ENCODE results near the gene PEX26.
"Not testable (repeated sequence)": the region's sequence is repeated elsewhere in the genome, so short reads cannot be mapped to it uniquely, and the experiment has no call there.

Gene PEX26

DNA sequence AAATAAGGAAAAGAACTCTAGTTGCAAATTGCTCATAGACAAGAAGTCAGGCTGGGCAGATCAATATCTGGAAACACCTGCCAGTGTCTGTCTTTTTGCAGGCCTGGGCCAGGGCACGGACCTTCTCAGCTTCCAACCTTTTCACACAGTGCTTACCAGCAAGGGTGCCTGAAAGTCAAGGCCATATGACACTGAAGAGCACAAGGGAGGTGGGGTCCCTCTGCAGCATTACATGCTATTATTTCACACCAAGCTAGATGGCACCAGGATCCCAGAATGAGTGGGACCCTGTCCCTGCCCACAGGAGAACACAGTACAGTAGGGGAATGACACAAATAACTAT, 5.9 kb upstream of the PEX26 start:
- DNase-seq, result no peak

DNA sequence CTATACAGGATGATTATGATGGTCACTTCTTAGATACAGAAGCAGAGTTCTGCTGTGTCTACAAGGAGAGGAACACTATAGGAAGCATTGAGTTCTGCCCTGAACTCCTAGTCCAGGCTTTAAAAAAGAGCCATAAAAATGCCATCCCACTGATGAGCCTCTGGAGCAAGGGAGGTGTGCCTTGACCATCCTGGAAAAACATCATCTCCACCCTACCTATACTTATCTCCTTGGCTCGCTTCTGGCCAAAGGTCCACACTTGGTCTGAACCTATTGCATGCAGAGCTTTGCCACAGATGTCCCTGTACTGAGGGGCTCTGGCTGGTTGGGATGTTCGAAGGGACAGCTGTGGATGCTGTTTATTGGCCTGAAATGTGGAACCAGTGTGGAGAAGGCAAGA, 4.3 kb upstream of the PEX26 start:
- no peak for DNase-seq

DNA sequence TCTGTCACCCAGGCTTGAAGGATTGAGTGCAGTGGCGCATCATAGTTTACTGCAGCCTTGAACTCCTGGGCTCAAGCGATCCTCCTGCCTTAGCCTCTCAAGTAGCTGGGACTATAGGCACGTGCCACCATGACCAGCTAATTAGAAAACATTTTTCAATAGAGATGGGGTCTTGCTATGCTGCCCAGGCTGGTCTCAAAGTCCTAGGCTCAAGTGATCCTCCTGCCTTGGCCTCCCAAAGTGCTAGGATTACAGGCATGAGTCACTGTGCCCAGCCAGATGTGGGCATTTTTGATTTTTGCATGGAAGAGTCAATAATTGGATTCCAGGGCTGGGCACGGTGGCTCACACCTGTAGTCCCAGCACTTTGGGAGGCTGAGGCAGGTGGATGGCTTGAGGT, 3.9 kb upstream of the PEX26 start:
- DNase-seq, result not testable (repeated sequence)

- DNase-seq, result no peak
Observed at GRCh38 chr22:18075101-18075719, 2.6 kb upstream of the PEX26 start.

DNA sequence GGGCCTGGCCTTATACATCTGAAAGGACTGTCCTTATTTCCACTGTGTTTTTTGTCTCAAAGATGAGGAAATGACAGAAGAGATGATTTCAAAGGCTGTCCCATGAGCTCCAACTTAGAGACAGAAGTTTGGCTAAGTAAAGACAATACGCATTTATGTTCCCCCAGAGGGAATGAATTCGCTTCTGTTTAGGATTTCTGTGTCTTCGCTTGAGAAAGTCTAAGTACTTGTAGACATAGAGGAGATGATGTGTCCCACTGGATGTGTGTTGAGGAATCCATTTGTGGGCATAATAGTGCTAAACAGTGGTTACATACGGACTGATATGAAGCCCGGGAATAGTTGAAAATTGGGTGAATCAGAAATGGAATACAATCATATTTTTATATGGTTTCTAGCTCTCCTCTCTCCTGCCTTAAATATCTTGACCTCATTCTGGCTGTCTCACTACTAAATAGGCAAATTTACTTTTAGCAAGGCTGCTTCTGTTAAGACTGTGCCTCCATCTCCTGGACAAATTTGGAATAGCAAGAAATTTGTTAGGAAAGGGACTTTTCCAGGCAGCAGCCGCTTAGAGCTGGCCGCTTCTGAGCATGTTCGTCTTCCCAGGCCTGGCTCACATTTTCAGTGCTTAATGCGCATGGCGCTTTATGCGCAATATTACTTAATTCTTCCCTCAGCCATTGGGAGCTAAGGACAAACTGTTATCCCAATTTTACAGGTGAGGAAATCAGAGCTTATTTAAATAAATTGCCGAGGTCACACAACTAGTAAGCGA, 1.9 kb upstream of the PEX26 start:
- peak; percentile 45 to 82 for DNase-seq

DNA sequence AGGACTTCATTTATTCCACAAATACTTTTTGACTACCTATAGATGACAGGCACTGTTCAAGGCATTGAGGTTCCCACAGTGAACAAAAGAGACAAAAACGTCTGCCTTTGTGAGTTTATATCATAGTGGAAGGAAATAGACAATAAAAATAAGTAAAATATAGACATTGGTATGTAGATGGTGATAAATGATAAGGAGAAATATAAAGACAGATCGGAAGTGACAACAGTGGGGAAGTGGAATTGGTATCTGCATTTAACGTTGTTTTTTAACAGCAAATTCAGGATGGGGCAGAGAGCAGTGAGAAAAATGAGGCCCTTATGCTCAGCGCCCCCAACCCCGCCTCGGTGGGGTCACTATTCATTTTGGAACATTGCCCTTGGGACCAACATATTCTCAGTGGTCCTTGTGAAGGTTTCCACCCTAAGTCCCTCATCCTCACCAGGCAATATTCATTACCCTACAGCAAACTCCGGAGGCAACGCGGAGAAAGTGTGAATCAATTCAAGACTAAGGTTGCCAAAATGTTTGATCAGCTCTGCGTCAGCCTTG, 627 bp upstream of the PEX26 start:
- DNase-seq, result peak in 1 of 2 donors; percentile 7

DNA sequence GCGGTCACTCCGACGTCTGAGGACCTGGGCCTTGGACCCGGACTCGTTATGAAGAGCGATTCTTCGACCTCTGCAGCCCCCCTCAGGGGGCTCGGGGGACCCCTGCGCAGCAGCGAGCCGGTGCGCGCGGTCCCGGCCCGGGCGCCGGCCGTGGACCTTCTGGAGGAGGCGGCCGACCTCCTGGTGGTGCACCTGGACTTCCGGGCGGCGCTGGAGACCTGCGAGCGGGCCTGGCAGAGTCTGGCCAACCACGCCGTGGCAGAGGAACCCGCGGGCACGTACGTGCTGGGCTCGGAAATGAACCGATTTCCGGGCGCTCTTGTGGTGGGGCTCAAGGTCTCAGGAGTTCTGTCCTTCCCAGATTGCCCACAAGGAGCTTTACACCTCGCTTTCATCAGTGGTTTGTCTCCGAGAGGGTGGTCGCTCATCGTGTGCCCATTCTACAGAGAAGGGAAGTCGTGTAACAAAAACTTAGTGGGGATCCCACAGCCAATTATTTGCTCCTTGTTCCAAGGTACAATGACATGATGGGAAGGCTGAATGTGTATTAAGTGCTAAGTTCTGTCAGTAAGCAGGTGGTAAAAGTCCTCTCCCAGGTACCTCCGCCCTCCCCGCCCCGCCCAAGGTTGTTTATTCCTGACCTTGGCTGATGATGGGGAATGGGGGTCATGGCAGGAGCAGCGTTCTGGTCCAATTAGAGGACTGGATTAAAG, 695 bp downstream of the PEX26 start:
- DNase-seq, result peak; percentile 16 to 58

DNA sequence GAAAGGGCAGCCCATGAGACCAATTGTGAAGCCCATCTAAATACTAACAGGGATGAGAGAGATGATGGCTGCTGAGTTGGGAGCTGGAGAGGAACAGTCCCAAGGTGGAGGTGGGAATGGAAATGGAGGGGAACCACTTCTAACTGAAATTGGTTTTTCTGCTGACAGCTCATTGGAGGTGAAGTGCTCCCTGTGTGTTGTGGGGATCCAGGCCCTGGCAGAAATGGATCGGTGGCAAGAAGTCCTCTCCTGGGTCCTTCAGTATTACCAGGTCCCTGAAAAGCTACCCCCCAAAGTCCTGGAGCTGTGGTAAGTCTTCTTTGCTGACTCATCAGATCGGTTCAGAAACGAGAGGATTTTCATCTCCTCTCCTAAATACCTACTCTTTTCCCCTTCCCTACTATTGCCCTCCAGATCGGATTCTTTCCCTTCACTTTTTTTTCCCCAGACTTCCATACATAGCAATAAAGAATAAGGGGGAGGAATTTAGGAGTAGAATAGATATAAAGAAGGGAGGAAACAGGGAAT, 2.0 kb downstream of the PEX26 start:
- DNase-seq, result no peak

DNA sequence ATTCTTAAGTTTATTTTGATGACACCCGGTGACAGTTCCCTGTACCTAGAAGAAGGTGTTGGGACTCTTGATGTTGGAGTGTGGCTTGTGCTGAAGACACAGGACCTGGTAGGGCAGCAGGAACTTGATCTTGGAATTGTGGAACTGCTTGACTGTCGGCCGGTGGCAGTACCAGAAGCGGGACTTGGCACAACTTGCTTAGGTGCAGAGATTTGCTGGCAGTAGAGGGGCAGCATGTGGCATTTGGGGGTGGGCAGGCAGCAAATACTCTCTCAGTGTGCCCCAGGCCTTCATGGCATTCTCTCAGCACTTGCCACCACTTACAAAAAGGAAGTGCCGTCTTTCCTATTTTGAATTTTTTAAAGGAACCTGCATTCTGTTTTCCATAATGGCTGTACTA, 3.6 kb downstream of the PEX26 start:
- no peak for DNase-seq

- no peak for DNase-seq
Observed at GRCh38 chr22:18082467-18082866, 4.7 kb downstream of the PEX26 start.

DNA sequence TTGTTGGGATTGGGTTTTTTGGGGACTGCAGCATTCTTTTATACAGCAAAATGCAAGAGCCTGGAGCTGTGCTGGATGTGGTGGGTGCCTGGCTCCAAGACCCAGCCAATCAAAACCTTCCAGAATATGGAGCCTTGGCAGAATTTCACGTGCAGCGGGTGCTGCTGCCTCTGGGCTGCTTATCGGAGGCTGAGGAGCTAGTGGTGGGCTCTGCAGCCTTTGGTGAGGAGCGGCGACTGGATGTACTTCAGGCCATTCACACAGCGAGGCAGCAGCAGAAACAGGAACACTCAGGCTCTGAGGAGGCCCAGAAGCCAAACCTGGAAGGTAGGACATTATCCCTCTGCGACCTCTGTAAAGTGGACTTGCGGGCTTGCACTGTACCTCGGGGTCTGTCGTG, 5.6 kb downstream of the PEX26 start:
- DNase-seq, result no peak

DNA sequence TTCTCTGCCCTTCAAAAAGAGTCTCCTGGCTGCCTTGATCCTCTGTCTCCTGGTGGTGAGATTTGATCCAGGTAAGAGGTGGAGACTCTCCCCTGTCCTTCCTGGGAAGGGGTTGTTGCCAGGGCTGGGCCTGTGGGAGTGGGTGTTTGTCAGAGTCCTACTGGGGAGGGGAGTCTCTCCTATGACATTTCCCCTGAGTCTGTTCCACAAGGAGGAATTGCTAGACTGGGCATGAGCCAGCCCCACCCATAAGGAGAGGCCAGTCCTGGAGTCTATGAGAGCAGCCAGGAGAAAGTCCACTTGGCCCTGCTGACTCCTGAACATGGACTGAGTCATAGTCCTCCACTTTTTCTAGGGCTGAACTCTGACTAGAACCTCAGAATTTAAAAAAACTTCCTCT, 7.4 kb downstream of the PEX26 start:
- no peak for DNase-seq

DNA sequence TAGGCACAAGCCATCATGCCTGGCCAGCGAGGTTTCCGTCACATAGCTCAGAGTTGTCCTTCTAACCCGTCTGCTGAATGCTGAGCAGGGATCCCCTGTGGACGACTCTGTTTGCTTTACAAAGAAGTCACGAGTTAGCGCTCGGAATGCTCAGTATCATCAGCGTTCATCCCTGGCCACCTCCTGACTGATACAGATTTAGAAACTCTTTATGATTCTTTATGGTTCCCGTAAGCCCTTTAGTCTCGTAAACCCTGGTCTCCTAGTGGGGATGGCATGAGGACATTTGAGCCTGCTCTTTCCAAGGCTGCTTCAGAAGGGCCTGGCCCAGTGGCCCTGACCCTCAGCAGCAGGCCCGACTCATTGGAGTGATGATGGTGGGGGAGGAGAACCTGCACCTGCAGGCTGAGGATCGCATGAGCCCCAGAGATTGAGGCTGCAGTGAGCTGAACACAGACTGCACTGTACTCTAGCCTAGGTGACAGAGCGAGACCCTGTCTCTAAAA, 9.6 kb downstream of the PEX26 start:
- no peak for DNase-seq

GRCh38 chr22:18088825-18089568, 11.2 kb downstream of the PEX26 start:
- DNase-seq, result no peak

DNA sequence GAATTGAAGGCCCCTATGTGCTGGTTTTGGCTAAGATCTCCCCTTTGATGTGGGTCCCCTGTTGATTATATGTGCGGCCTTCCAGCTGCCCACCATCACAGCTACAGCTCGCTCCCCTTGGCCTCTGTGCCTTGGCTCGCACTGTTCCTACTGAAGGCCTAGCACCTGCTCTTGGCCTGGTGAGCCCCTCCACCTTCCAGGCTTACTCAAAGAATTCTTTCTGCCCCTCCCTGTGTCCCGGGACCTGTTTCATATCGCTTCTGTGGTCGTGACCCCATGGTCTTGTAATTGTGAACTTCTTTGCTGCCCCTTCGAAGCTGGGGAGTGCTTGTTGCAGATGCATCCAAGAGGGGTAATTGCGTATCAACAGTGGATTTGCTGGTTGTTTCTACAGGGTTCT, 12.5 kb downstream of the PEX26 start:
- no peak for DNase-seq

DNA sequence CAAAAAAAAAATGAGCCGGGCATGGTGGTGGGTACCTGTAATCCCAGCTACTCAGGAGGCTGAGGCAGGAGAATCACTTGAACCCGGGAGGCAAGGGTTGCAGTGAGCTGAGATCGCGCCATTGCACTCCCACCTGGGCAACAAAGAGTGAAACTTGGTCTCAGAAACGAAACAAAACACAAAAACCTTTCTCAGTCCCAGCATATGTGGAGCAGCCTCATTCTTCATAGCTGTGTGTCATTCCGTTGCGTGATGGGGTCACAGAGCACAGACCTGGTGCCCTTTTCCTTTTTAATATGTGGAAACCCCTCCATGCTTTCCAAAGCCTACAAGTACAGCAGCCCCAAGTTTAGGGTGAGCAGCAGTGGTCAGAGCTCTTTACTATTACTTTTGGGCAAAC, 13.7 kb downstream of the PEX26 start:
- peak in 1 of 2 donors; percentile 26 for DNase-seq

- peak; percentile 9 to 64 for DNase-seq
Observed at GRCh38 chr22:18091916-18092526, 14.2 kb downstream of the PEX26 start.

GRCh38 chr22:18093661-18094060, 15.9 kb downstream of the PEX26 start:
- DNase-seq, result no peak

DNA sequence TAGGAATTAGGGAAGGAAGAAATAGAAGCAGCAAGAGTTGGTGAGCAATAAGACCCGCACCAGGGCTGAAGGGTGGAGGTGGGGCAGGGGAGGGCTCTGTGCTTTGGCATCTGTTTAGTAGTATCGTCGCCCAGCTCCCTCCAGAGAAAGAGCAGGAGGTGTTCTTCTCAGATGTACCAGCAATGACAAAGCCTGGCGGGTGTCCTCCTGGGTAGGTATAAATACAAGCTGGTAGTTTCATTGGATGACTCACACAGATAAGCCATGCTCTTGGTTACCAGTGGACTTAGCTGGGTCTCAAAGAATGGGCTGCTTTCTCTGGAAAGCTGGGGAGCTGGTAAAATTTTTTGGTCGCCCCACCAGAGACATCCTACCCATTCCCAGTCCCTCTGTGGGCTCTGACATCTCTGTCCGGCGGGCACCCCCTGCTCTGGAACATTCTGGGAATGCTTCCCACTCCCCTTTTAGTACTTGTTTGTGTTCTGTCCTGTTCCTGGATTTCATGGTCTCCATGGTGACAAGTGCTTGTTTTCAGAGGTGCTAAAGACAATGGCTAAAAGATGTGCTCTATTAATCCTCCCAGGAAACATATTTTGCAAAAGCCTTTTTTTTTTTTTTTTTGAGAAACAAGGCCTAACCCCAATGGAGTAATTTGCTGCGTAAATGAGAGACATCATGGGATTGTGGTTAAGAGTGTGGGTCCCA, 17.5 kb downstream of the PEX26 start:
- DNase-seq, result no peak

GRCh38 chr22:18096823-18097222, 19.0 kb downstream of the PEX26 start:
- no peak for DNase-seq

DNA sequence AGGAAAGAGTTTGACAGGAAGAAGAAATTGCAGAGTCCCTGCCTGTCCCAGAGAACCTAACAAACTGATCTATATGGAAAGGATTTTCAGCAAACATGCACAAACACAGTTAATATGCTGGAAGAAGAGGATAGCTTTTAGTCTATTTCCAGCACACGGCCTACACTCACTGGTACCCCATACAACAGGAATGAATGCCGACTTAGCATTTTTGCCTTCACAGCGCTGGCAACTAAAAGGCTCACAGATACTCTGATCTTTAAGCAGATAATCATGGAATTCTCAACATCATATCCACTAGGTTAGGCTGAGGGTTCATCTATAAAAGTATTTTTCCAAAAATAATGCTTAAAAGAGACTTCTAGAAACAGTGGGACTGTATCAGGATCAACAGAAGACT, 23.0 kb downstream of the PEX26 start:
- no peak for DNase-seq

DNA sequence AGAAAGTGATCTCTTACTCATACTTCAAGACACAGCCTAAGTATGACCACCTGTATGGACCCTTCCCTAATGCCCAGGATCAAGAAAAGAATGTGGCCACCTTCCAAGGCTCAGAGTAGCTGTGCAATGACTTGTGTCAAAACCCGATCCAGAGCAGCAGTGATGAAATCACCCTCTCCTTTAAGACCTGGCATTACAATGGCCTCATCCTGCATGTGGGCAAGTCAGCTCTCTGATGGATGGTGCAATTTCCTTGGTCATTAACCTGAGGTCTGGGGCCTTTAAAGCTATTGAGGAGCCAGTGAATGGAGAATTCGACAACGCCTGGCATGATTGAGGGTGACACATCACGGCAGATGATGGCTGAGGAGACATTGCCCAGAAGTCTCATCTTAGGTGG, 23.7 kb downstream of the PEX26 start:
- no peak for DNase-seq

All from CD4-positive, alpha-beta T cell treated with Interferon alpha-2 for 1 hour (primary cell).